Stimulated activated CD8-positive, alpha-beta memory T cell treated with anti-CD3 and anti-CD28 coated beads, Interleukin-12 subunit alpha, Interleukin-12 subunit beta, amount 100 ng/mL, for 24 hours (primary cell): Measurements from ENCODE around the gene MDFIC.
"Not testable (repeated sequence)": the region's sequence is repeated elsewhere in the genome, so short reads cannot be mapped to it uniquely, and the experiment has no call there.

ENCODE experiments used
- DNase-seq: peaks from one replicate; pipeline ENCODE4 v3.0.0-alpha.2; 2020; ENCODE audit errors: extremely low read depth

Gene MDFIC

GRCh38 chr7:114922026-114922651 is at the start of gene MDFIC:
Gene MDFIC, plus strand, starts transcription at chr7:114922094. Its CDS starts 940 bp downstream, at chr7:114923034.
- DNase-seq, result peak; percentile 39

- DNase-seq, result no peak
Observed at GRCh38 chr7:114874170-114874569, 47.7 kb upstream of the MDFIC start.

- DNase-seq, result no peak
Observed at GRCh38 chr7:114875186-114875585, 46.7 kb upstream of the MDFIC start.

GRCh38 chr7:114879554-114879953 is 42.3 kb upstream of the MDFIC start:
- no peak for DNase-seq

GRCh38 chr7:114885836-114886235 is 36.1 kb upstream of the MDFIC start:
- DNase-seq, result no peak

- DNase-seq, result no peak
Observed at GRCh38 chr7:114886241-114886640, 35.7 kb upstream of the MDFIC start.

GRCh38 chr7:114889116-114889515 is 32.8 kb upstream of the MDFIC start:
- not testable (repeated sequence) for DNase-seq

- DNase-seq, result no peak
Observed at GRCh38 chr7:114889646-114890285, 32.1 kb upstream of the MDFIC start.

GRCh38 chr7:114890561-114890960 is 31.3 kb upstream of the MDFIC start:
- no peak for DNase-seq

- no peak for DNase-seq
Observed at GRCh38 chr7:114900127-114900526, 21.8 kb upstream of the MDFIC start.

GRCh38 chr7:114901771-114902170 is 20.1 kb upstream of the MDFIC start:
- no peak for DNase-seq

GRCh38 chr7:114903131-114903530 is 18.8 kb upstream of the MDFIC start:
- DNase-seq, result no peak

- no peak for DNase-seq
Observed at GRCh38 chr7:114910787-114911186, 11.1 kb upstream of the MDFIC start.

- no peak for DNase-seq
Observed at GRCh38 chr7:114911411-114911810, 10.5 kb upstream of the MDFIC start.

GRCh38 chr7:114916261-114916892 is 5.5 kb upstream of the MDFIC start:
- peak; percentile 21 for DNase-seq

- DNase-seq, result no peak
Observed at GRCh38 chr7:114917211-114917839, 4.6 kb upstream of the MDFIC start.

GRCh38 chr7:114919587-114919986 is 2.3 kb upstream of the MDFIC start:
- no peak for DNase-seq

GRCh38 chr7:114921631-114922025 is 266 bp upstream of the MDFIC start:
- no peak for DNase-seq

- peak; percentile 12 for DNase-seq
Observed at GRCh38 chr7:114922652-114923402, 933 bp downstream of the MDFIC start.

GRCh38 chr7:114923403-114923713 is 1.5 kb downstream of the MDFIC start:
- no peak for DNase-seq

GRCh38 chr7:114924038-114924712 is 2.3 kb downstream of the MDFIC start:
- no peak for DNase-seq

GRCh38 chr7:114925434-114925833 is 3.5 kb downstream of the MDFIC start:
- no peak for DNase-seq
